ENCODE measurements around the gene DMBT1.
"Not testable (repeated sequence)": the region's sequence is repeated elsewhere in the genome, so short reads cannot be mapped to it uniquely, and the experiment has no call there.

DMBT1 gene

DNA sequence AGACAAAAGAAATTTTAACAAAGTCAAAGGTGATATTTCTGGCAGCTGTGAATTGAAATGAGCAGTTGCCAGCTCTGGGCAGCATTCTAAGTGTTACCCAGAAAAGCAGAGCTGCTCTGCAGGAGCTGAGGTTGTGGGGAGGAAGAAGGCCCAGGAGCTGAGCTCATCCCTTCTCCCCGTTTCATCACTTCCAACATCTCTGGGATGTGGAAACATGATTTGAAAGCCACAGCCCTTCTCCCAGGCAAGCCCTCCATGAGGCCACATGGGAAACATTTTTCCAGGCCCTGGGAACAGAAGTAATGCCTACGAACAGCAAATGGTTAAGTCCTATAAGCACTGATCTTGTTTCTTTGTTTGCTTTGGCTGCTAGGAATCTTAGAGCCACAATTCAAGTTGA, 10.9 kb upstream of the DMBT1 start:
- no peak for DNase-seq

DNA sequence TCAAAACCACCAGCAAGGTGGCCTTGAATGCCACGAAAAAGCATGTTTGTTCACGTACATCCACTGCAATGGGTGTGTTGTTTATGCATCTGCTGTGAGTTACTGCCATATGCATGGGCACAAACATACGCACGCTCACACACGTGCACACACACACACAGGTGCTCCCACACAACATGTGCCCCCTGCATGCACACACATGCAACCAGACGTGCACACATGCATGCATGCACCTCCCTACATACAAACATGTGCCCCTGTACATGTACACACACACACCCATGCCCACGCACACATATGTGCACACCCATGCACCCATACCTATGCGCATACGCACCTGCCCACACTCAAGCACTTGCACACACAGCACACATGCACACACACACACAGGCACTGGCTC, 10.1 kb upstream of the DMBT1 start:
- DNase-seq = no peak

DNA sequence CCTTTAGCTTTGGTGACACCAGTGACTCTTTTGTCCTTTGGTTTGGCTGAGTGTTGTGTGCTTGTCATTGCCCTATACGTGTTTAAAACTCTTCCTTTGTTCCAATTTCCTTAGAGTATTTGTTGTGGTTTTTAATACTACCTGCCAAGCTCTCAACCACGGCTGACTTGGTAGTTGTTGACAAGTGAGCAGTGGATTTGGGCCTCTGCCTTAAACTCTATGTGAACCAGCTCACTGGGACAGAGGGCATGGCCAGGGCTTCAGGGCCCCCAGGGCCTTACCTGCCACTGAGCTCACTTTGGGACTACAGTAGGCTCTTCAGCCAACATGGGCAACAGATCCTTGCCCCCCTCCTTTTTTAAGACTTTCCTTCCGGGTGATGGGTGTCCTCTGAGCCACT, 9.6 kb upstream of the DMBT1 start:
- peak; percentile 11 for DNase-seq

DNA sequence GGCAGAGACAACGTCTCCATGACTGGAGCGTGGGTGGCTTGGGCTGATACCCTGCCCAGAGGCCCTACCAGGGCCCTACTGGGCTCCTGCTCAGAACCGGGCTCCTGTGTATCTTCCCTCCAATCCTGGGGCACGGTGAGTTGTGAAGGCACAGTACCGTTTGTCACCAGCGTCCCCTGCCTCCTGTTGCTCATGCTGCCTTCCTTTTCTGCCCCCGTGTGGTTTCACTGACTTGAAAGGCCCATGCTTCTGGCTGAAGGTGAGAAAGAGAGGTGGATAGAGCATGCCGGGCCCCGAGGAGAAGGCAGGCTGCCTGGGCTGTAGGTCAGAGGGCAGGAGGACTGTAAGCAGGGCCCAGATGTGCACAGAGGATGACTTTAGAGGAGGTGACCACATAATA, 9.1 kb upstream of the DMBT1 start:
- DNase-seq = peak; percentile 54

DNA sequence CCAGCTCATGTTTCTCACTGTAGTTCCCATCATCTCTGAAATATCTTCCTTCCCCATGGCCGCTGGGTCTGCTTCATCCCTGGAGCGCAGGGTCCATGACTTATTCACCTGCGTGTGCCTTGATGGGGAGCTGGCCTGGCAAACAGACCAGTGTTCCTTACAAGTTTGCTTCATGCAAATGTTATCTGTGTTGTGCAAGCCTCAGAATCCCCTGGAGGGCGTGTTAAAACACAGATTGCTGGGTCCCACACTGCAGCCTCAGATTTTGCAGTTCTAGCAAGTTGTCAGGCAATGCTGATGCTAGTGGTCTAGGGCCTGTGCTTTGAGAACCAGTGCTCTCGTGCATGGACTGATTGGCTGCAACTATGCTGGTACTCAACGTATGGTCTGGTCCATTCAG, 7.2 kb upstream of the DMBT1 start:
- no peak for DNase-seq

DNA sequence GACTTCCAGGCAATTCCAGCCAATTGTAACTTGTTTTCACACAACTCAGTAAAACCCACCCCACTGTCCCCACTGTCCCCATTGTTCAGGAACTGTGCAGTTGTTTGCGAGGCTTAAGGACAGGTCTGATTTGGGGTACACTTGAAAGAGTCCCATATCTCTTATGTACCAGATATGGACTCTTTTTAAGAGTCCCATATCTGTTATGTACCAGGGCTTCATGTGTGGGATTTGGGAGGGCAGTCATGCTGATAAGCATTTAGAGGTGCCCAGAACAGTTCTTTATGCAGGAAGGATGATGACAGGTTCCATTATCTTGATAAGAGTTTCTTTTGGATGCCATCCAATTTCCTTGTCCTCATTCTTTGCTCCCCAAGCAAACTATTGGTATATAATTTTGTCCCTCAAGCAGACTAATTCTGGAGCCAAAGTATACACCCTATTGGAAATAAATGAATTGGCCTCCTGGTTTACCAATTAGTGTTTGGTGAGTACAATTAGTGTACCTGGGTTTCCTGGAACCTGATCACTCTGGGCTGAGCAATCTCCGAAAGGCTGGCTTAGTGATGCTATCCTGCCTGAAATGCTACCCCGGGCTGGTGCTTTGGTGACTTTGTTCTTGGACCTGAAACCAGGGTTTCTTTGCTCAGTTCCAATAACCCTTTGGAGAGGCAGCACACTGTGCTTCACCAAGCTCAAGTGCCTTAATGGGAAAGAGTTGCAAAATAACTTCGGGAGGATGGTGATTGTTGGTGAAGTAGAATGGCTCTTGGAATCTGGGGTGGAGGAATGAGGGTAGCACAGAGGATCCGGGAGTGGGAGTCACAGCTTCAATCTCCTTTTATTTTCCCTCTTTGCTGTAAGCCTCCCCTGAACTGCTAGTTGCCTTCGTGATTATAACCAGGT, 6.2 kb upstream of the DMBT1 start:
- DNase-seq = no peak

DNA sequence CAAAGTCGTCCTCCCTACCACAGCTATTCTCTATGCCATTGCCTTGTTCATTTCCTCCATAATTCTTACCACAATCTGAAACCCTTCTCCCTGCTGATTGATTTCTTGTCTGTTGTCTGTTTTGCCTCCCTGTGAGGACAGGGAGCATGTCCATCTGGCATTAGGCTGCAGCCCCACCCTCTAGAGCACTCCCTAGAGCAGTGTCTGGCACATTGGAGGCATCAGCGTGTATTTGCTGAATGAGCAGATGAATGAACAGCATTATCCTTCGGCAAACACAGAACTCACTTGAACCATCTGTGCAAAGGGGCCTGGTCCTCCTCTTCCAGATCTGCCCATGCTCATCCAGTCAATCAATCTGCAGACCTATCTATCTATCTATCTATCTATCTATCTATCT, 5.1 kb upstream of the DMBT1 start:
- no peak for DNase-seq

DNA sequence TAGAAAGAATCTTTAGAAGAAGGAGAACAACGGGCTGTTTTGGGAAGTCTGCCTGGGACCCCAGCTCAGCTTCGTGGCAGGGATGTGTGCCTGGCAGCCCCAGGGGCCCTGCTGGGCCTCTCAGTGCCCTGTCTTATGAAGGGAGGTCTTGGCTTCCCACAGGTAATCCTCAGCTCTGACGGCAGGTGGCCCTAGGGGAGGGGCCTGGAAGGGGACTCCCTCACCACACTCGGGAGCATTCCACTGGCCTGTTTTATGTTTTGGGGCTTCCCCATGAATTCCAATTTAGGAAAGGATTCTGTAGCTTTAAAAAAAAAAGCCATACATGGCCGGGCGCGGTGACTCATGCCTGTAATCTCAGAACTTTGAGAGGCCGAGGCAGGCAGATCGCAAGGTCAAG, 3.0 kb upstream of the DMBT1 start:
- DNase-seq = no peak

DNA sequence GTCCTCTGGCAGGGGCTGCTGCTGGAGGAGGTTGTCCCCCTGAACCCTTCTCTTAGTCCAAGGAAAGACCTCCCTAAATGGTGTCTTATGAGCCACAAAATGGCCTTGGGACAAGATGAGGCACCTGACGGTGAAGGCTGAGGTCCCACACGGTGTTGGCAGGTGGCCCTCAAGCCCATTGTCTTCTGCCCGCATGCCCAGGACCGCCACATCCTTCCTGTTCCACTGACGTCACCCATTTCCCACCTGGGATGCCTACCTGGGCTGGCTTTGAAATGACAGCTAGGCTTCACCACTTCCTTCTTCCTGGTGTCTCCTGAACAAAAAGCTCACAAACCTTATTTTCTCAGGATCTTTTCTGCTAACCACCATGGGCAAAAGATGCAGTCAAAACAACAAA, 2.1 kb upstream of the DMBT1 start:
- peak; percentile 25 for DNase-seq

DNA sequence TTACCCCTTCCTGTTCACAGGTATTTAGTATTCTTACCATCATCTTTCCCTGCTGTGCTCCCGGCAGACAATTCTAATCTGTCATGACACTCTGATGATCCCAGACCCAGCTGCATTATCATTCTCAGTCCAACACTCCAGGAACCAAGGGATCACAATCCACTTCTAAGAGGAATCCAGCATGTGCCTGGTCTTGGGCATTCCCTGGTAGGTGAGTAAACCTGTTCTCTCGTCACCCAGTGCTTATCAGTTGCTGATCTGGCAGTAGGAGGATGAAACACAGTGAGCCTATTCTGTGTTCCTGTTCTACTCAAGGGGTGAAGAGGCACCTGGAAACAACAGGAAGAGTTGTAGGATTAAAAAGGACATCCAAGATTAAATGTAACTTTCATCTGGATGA, 1.3 kb upstream of the DMBT1 start:
- DNase-seq = no peak

DNA sequence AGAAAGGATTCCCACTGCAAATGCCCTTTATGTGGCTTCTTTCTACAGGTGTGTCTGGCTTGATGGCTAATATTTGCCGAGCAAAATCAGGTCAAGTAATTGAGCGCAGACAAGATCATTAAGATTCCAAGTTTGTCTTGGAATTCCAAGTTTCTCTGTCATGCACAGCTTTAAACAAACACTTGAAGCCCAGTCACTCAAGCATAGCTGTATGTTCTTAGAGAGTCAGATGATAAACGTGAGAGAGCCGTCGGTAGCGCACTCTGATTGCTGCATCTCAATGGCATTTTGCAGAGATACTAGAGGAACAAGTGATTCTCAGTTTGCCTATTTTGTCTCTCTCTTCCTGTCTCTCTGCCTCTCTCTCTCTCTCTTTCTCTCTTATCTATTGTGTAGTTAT, 658 bp downstream of the DMBT1 start:
- no peak for DNase-seq

DNA sequence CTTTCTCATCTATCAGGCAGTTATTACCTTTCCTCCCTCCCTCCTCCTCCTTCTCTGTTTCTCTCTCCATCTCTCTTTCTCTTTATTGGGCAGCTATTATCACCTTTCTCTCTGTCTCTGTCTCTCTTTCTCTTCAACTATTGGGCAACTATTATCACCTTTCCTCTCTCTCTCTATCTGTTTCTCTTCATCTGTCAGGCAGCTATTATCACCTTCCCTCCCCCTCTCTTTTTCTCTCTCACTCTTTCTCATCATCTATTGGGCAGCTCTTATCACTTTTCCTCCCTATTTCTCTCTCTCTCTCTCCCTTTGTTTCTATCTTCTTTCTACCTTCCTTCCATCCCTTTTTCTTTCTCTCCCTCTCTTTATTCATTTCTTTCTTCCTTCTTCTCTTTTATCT, 1.2 kb downstream of the DMBT1 start:
- no peak for DNase-seq

DNA sequence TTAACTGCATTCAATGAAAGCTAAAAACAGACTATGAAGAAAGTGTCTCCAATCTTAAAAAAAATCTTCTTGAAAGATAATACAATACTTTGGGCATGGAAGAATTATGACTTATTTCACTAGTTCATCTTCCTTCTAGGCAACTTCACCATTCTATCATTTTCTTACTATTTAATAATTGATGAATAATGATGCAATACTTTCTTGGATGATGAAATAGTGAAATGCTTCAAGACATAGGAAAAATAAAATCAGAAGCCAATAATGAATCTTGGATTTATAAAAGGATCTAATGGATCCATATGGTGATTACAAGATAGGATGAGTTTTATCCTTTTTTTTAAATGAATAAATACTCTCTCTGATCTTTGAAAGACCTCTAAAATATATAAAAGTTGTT, 4.4 kb downstream of the DMBT1 start:
- DNase-seq = no peak

DNA sequence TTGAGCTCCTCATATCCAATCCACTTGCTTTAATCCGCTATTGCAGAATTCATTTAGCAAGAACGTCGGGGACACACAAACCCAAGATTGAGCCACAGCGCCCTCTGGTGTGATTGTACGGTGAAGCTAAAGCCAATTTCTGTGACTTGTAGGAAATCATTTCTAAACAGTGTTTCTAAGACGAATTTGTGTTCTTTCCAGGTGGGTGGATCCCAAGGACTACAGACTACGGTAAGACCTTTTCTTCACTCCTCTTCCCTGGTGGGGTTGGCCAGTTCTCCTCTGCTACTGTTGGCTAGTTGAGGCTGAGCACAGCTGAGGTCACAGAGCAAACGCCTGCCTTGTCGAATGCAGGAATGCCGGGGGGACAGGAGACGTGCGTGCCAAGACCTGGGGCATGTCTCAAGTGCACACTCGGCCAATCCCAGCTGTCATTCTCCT, 5.2 kb downstream of the DMBT1 start:
- peak; percentile 74 for DNase-seq

DNA sequence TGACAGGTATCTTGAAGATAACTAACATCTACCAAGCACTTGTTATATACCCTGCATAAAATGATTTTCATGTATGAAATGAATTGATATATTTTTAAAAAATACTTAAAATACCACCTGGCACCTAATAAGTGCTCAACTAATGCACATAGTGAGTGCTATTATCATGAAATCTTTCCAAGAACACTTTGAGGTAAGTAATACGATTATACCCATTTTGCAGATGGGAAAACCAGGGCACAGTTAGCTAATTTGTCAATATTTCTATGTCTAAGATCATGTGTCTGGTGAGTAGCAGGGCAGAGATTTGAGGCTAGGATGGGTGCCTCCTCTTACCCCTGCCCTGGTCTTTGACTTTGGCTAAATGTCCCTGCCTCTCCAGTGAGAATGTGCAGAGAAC, 6.1 kb downstream of the DMBT1 start:
- DNase-seq = no peak

DNA sequence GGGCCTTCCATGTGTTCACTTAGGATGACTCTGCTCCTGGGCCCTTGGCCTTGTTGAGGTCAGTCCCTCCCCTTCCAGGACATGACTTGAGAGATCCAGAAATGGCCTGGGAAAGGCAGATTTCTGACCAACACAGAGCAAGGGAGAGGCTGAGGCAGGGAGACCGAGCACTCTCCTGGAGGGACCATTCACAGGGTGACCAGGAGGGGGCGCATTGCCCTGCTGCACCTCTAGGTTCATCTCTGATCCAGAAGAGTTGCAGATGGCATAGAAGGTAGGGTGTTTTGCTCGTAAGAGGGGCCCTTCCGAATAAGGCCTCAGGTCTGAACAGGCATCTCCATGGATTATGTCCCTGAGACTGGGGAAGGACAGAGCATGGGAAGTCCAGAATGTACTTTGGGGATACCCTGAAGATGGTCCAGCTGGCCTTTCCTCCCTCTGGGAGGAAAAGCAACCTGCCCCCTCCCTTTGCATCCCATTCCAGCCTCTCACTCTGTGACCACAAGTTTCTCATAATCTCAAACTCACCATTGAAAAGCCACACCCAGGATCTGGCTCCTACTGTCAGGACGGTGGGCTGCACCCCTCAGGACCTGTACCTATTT, 6.6 kb downstream of the DMBT1 start:
- peak; percentile 24 for DNase-seq

DNA sequence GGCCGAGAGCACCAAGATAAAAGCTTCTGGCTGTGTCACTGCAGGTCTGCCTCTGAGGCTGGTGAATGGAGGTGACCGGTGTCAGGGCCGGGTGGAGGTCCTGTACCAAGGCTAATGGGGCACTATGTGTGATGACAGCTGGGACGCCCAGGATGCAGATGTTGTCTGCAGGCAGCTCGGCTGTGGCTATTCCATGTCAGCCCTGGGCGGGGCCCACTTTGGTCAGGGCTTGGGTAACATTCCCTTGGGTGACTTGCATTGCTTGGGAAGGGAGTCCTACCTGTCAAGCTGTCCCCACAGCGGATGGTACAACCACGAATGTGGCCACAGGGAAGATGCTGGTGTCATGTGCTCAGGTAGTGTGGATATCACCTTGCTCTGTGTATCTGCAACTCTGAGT, 8.0 kb downstream of the DMBT1 start:
- DNase-seq = no peak

DNA sequence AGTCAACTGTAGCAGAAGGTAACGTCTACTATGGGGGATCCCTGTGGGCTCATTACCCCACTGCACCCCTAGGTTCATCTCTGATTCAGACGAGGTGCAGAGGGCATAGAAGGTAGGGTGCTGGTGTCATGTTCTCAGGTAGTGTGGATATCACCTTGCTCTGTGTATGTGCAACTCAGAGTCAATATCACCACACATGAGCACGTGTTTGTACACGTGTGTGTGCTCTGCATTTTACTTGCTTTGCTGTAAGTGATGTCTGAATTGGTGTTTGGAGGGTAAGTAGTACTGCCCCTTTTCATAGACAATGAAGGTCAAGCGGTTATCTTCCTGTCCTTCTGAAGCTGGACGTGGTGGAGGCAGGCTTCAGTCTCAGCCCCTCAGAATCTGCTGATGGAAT, 10.4 kb downstream of the DMBT1 start:
- DNase-seq = no peak

DNA sequence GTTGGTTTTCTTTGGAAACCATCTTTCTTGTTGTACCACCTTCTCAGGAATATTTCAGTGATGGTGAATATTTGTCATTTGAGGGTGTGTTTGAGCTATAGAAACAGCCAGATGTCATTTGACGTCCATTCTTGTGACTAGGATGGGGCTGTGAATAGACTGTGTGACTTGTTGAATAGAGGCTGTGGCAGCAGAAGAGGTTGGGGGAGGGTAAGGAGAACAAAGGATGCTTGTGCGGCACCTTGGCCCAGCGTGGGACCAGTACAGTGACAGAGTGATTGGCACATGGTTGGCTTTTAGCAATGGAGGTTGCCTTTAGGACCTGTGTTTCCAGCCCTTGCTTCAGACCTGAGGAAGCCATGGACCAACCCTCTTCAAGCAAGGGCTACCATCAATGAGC, 11.3 kb downstream of the DMBT1 start:
- no peak for DNase-seq

DNA sequence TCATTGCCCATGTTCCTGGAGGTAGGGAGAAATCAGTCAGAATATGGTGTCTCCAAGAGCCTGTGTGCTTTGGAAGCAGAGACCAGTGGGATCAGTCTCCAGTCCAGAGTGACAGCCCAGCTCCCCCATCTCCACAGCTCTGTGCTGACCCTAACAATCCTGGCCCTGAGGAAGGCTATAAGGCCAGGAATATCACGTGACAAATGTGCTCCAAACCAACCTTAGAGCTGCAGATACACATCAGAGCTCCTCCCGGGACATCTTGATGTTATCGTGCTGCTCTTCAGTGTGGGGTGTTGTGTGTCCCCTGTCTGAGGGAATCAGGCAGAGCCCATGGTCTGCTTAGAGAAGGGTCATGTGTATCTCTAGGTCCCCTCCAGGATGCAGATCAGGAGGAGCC, 15.2 kb downstream of the DMBT1 start:
- DNase-seq = no peak

DNA sequence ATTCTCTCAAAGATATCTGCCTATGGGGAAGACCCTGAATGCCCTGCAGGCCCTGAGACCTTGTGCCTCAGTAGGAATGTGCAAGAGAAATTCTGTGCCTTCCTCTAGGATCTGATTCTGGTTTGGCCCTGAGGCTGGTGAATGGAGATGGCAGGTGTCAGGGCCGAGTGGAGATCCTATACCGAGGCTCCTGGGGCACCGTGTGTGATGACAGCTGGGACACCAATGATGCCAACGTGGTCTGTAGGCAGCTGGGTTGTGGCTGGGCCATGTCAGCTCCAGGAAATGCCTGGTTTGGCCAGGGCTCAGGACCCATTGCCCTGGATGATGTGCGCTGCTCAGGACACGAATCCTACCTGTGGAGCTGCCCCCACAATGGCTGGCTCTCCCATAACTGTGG, 15.7 kb downstream of the DMBT1 start:
- DNase-seq = no peak

DNA sequence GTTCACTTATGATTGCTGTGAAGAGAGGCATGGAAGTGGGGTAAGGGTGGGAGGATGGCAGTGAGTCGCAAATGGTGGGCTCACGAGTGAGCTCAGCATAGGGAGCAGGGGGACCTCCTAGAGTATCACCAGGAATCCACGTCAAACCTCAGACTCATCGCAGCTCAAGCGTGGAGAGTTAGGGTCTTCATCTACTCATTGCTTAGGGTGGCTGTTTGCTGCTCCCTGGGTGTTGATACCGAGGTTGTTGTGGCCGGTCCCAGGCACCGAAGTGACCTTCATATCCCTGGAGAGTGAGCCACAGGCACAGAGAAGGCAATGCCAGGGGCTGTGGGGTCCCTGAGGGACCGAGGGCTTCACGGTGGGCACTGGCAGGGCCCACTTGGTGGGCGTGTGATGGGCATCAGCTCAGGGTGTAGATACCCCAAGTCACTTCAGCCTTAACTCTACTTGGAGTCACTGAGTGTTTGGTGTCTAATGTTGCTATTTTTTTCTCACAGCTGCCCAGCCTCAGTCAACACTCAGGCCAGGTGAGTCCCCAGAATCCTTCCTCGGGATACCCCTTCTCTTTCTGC, 16.8 kb downstream of the DMBT1 start:
- DNase-seq = no peak

DNA sequence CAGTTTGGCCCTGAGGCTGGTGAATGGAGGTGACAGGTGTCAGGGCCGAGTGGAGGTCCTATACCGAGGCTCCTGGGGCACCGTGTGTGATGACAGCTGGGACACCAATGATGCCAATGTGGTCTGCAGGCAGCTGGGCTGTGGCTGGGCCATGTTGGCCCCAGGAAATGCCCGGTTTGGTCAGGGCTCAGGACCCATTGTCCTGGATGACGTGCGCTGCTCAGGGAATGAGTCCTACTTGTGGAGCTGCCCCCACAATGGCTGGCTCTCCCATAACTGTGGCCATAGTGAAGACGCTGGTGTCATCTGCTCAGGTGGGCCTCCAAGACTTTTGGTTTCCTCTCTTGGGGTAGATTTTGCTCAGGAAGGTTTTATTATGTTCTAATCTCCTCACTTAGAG, 25.5 kb downstream of the DMBT1 start:
- DNase-seq = not testable (repeated sequence)

DNA sequence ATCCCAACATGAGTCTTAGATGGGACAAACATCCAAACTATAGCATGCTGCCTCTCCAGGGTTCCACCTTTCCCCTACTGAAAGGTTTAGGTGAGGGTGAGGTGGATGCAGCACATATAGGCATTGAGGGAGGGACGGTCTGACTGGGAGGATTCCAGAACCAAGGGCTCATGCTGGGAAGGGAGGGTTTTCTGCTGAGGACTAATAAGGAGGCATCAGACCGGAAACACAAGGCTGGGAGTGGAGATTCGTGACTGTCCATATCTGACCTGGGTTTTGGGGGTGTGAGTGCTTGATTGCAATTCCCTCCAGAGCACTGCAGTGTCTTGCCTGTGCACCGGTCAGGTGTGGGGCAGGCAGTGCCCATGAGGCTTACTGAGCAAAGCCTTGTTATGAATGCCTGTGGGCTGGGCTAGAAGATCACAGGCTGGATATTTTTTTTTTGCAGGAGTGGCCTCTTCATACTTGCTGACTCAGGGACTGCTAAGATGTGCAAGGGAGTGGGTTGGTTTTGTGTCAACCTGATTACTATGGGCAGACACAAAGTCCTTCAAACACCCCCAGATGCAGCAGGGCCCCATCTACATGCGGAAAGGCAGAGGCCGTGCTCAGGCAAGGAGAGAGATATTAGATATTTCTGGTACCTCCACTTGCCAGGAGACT, 26.7 kb downstream of the DMBT1 start:
- no peak for DNase-seq
